ENCODE measurements around the gene NKX2-1. TPM values are rescaled to one million over a fixed set of nuclear protein-coding genes. Genes with fewer than 3 reads are reported as not detected.

Gene NKX2-1
- total and polyA plus RNA-seq, 2 donors (not counting 3 experiments of a cell fraction or from before 2014, with no cell fraction given) = not detected

- Histone ChIP-seq H3K79me2 (ENCODE audit: control insufficient read depth, insufficient read depth, low read length) (no peaks in the 10 kb centered on the region), H3K9ac (replicated peaks; ENCODE audit: extremely low read depth, insufficient read depth, low read length) (no peak overlapping the region), H3K9me3 (replicated peaks; ENCODE audit: control insufficient read depth, insufficient read depth, low read length) (no peaks in the 10 kb centered on the region), H3K4me2 (ENCODE audit: insufficient read depth, low read length) (no peak overlapping the region), H3K9me1 (replicated peaks; ENCODE audit: control insufficient read depth, extremely low read depth, insufficient read depth, low read length) (no peaks in the 10 kb centered on the region), H3K4me3 (replicated peaks in 1 of 3; ENCODE audit: insufficient read depth in 1 of 3, low read depth in 1 of 3, low read length in 3 of 3) (no peak overlapping the region), H3K27ac (ENCODE audit: insufficient read depth, low read depth, low read length) (no peak overlapping the region), H2AFZ (ENCODE audit: low read depth, low read length) (no peak overlapping the region), H3K4me1 (ENCODE audit: control insufficient read depth, extremely low read depth, insufficient read depth, low read length) (peaks cover 6% of the 10 kb centered on the region), H3K27me3 (ENCODE audit: control insufficient read depth in 2 of 2, insufficient read depth in 2 of 2, low read length in 2 of 2) (peaks cover 90 to 99% of the 10 kb centered on the region in 2 experiments), H4K20me1 (replicated peaks; ENCODE audit: control insufficient read depth, extremely low read depth, insufficient read depth, low read length) (no peaks in the 10 kb centered on the region), H3K36me3 (ENCODE audit: control insufficient read depth in 2 of 2, extremely low read depth in 1 of 2, insufficient read depth in 2 of 2, low read length in 2 of 2) (no peaks in the 10 kb centered on the region)
- BruUV-seq (replicated peaks) = no TSS peak
- ChIA-PET CTCF (no interaction called here), POLR2A (no interaction called here)
- dilution Hi-C loops (cut with MboI; ENCODE audit: extremely low pct_ligation_motif_present, low sequenced_read_pairs) = no loop called here
- intact Hi-C loops (cut with micrococcal nuclease) = no loop called here
- FAIRE-seq = no peak
- no peak for DNase-seq (ENCODE audit: low read depth, low spot score)
- TF ChIP-seq EZH2 (IDR thresholded peaks at IDR 0.05; ENCODE audit: borderline replicate concordance, low read depth, low read length, severe bottlenecking) (peak; percentile 84), MAX (IDR thresholded peaks at IDR 0.05; ENCODE audit: insufficient read depth, insufficient read length) (no peak)
These were observed 2.6 kb downstream of the NKX2-1 start for GRCh38 chr14:36517242-36518030.

- Histone ChIP-seq H3K4me1 (ENCODE audit: control insufficient read depth, extremely low read depth, insufficient read depth, low read length) (peaks cover 6% of the 10 kb centered on the region), H3K27me3 (ENCODE audit: control insufficient read depth in 2 of 2, insufficient read depth in 2 of 2, low read length in 2 of 2) (peaks cover 89 to 99% of the 10 kb centered on the region in 2 experiments), H3K79me2 (ENCODE audit: control insufficient read depth, insufficient read depth, low read length) (no peaks in the 10 kb centered on the region), H4K20me1 (replicated peaks; ENCODE audit: control insufficient read depth, extremely low read depth, insufficient read depth, low read length) (no peaks in the 10 kb centered on the region), H3K9me1 (replicated peaks; ENCODE audit: control insufficient read depth, extremely low read depth, insufficient read depth, low read length) (no peaks in the 10 kb centered on the region), H3K9ac (replicated peaks; ENCODE audit: extremely low read depth, insufficient read depth, low read length) (no peak overlapping the region), H3K4me3 (replicated peaks in 1 of 3; ENCODE audit: insufficient read depth in 1 of 3, low read depth in 1 of 3, low read length in 3 of 3) (no peak overlapping the region), H3K4me2 (ENCODE audit: insufficient read depth, low read length) (no peak overlapping the region), H3K36me3 (ENCODE audit: control insufficient read depth in 2 of 2, extremely low read depth in 1 of 2, insufficient read depth in 2 of 2, low read length in 2 of 2) (no peaks in the 10 kb centered on the region), H3K27ac (ENCODE audit: insufficient read depth, low read depth, low read length) (no peak overlapping the region), H3K9me3 (replicated peaks; ENCODE audit: control insufficient read depth, insufficient read depth, low read length) (no peaks in the 10 kb centered on the region), H2AFZ (ENCODE audit: low read depth, low read length) (no peak overlapping the region)
- BruUV-seq (replicated peaks) = no TSS peak
- DNase-seq (ENCODE audit: low read depth, low spot score) (no peak), FAIRE-seq (no peak)
- ChIA-PET CTCF (interaction anchor here (0.7 to 1.8 kb wide), 3 partner anchors 8 to 65 kb away, joined by 3 to 8 read pairs (median 3); no protein-coding TSS in a partner anchor), POLR2A (no interaction called here)
- intact Hi-C loops (cut with micrococcal nuclease) (no loop called here), dilution Hi-C loops (cut with MboI; ENCODE audit: extremely low pct_ligation_motif_present, low sequenced_read_pairs) (no loop called here)
- no peak for TF ChIP-seq MAX (IDR thresholded peaks at IDR 0.05; ENCODE audit: insufficient read depth, insufficient read length)
- TF ChIP-seq EZH2 (IDR thresholded peaks at IDR 0.05; ENCODE audit: borderline replicate concordance, low read depth, low read length, severe bottlenecking) = no peak
- no peak for TF ChIP-seq POLR2A (IDR thresholded peaks at IDR 0.05; ENCODE audit: low read depth, low read length)
- TF ChIP-seq FOS (IDR thresholded peaks at IDR 0.05; ENCODE audit: borderline replicate concordance, insufficient read depth, low read length) = no peak
- no peak for TF ChIP-seq POLR2AphosphoS5 (IDR thresholded peaks at IDR 0.05; ENCODE audit: insufficient read depth, low read depth, low read length)
- TF ChIP-seq JUN (IDR thresholded peaks at IDR 0.05; ENCODE audit: borderline replicate concordance, insufficient read depth, insufficient read length, low read depth) = no peak
- no peak for TF ChIP-seq GATA2 (IDR thresholded peaks at IDR 0.05; ENCODE audit: insufficient read depth, insufficient read length, low read depth, low read length)
- no peak for TF ChIP-seq CTCF (IDR thresholded peaks at IDR 0.05; ENCODE audit: extremely low read depth in 1 of 2, insufficient read depth in 1 of 2, low read depth in 1 of 2, low read length in 2 of 2)
- no peak for TF ChIP-seq MYC (IDR thresholded peaks at IDR 0.05; ENCODE audit: low read depth, low read length)
These were observed 3.3 kb downstream of the NKX2-1 start for GRCh38 chr14:36516719-36517241.
